ENCODE data around the gene RYR2. TPM values are rescaled to one million over a fixed set of nuclear protein-coding genes. Genes with fewer than 3 reads are reported as not detected.

RYR2 gene
- total and polyA plus RNA-seq, 9 of the 15 experiments (the other 6 are each of a cell fraction or from before 2014, with no cell fraction given) = 0.03 to 0.42 (median 0.14) TPM

DNA sequence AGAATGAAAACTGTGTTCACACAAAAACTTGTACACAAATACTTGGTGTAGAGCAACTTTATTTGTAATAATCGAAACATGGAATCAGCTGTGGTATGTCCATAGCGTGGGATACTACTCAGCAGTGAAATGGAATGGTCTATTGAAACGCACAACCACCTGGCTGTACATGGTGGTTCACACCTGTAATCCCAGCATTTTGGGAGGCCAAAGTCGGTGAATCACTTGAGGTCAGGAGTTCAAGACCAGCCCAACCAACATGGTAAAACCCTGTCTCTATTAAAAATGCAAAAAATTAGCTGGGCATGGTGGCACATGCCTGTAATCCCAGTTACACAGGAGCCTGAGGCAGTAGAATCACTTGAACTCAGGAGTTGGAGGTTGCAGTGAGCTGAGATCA lies 356.8 kb downstream of the RYR2 start:
- H3K4me3 ChIP-seq = no peak overlapping the region
- DNase-seq (ENCODE audit: extremely low read depth in 1 of 4, low spot score in 3 of 4) (no peak), FAIRE-seq (no peak), ATAC-seq (no peak)
- 0% methylated on average over 4 of the region's 4 CpGs for WGBS (ENCODE audit: insufficient coverage, low coverage, missing lambda C conversion rate)
- H3K4me2 ChIP-seq (ENCODE audit: insufficient read depth, low read length) = no peak overlapping the region
- no peaks in the 10 kb centered on the region for H3K36me3 ChIP-seq (ENCODE audit: control insufficient read depth, insufficient read depth, low read length)
- BruUV-seq (replicated peaks) = no TSS peak
- H2AFZ ChIP-seq (ENCODE audit: low read depth, low read length) = no peak overlapping the region
- no peak overlapping the region for H3K9ac ChIP-seq (ENCODE audit: insufficient read depth in 1 of 2, low read depth in 2 of 2, low read length in 2 of 2)
- H3K79me2 ChIP-seq (ENCODE audit: control insufficient read depth, insufficient read depth, low read length) = no peaks in the 10 kb centered on the region
- CTCF ChIA-PET (ENCODE audit: low intra/inter-chr PET ratio) = no interaction called here
- H3K4me1 ChIP-seq (replicated peaks in 1 of 2; ENCODE audit: control insufficient read depth in 2 of 2, insufficient read depth in 2 of 2, low read length in 2 of 2) = no peaks in the 10 kb centered on the region
- no peaks in the 10 kb centered on the region for H3K27me3 ChIP-seq (ENCODE audit: control insufficient read depth in 2 of 2, insufficient read depth in 2 of 2, low read length in 2 of 2)
- intact Hi-C loops (cut with micrococcal nuclease) = no loop called here
- H3K9me3 ChIP-seq (replicated peaks; ENCODE audit: control insufficient read depth, insufficient read depth, low read depth, low read length) = no peaks in the 10 kb centered on the region
- in situ Hi-C loops (cut with MboI) = loop anchor here (25.0 kb wide), 3 partner anchors 661 to 1286 kb away; no protein-coding TSS in a partner anchor
- H3K9me1 ChIP-seq (ENCODE audit: control insufficient read depth, insufficient read depth, low read length) = no peaks in the 10 kb centered on the region
- POLR2A ChIA-PET = no interaction called here
- H4K20me1 ChIP-seq (replicated peaks; ENCODE audit: control insufficient read depth, insufficient read depth, low read length) = no peaks in the 10 kb centered on the region
- no peak overlapping the region for H3K27ac ChIP-seq (ENCODE audit: extremely low read depth, low read depth, low read length)
- TF ChIP-seq, protein P1, sequence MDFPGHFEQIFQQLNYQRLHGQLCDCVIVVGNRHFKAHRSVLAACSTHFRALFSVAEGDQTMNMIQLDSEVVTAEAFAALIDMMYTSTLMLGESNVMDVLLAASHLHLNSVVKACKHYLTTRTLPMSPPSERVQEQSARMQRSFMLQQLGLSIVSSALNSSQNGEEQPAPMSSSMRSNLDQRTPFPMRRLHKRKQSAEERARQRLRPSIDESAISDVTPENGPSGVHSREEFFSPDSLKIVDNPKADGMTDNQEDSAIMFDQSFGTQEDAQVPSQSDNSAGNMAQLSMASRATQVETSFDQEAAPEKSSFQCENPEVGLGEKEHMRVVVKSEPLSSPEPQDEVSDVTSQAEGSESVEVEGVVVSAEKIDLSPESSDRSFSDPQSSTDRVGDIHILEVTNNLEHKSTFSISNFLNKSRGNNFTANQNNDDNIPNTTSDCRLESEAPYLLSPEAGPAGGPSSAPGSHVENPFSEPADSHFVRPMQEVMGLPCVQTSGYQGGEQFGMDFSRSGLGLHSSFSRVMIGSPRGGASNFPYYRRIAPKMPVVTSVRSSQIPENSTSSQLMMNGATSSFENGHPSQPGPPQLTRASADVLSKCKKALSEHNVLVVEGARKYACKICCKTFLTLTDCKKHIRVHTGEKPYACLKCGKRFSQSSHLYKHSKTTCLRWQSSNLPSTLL (IDR thresholded peaks at IDR 0.05) = no peak
- TF ChIP-seq, protein P2, sequence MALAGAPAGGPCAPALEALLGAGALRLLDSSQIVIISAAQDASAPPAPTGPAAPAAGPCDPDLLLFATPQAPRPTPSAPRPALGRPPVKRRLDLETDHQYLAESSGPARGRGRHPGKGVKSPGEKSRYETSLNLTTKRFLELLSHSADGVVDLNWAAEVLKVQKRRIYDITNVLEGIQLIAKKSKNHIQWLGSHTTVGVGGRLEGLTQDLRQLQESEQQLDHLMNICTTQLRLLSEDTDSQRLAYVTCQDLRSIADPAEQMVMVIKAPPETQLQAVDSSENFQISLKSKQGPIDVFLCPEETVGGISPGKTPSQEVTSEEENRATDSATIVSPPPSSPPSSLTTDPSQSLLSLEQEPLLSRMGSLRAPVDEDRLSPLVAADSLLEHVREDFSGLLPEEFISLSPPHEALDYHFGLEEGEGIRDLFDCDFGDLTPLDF (CRISPR knock-in tag; IDR thresholded peaks at IDR 0.05) = no peak
- TF ChIP-seq, protein P3, sequence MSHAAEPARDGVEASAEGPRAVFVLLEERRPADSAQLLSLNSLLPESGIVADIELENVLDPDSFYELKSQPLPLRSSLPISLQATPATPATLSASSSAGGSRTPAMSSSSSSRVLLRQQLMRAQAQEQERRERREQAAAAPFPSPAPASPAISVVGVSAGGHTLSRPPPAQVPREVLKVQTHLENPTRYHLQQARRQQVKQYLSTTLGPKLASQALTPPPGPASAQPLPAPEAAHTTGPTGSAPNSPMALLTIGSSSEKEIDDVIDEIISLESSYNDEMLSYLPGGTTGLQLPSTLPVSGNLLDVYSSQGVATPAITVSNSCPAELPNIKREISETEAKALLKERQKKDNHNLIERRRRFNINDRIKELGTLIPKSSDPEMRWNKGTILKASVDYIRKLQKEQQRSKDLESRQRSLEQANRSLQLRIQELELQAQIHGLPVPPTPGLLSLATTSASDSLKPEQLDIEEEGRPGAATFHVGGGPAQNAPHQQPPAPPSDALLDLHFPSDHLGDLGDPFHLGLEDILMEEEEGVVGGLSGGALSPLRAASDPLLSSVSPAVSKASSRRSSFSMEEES (CRISPR knock-in tag; IDR thresholded peaks at IDR 0.05) = no peak
- TF ChIP-seq, protein P4, sequence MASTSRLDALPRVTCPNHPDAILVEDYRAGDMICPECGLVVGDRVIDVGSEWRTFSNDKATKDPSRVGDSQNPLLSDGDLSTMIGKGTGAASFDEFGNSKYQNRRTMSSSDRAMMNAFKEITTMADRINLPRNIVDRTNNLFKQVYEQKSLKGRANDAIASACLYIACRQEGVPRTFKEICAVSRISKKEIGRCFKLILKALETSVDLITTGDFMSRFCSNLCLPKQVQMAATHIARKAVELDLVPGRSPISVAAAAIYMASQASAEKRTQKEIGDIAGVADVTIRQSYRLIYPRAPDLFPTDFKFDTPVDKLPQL (IDR thresholded peaks at IDR 0.05; ENCODE audit: extremely low read depth, insufficient read length) = no peak
- TF ChIP-seq, protein P5, sequence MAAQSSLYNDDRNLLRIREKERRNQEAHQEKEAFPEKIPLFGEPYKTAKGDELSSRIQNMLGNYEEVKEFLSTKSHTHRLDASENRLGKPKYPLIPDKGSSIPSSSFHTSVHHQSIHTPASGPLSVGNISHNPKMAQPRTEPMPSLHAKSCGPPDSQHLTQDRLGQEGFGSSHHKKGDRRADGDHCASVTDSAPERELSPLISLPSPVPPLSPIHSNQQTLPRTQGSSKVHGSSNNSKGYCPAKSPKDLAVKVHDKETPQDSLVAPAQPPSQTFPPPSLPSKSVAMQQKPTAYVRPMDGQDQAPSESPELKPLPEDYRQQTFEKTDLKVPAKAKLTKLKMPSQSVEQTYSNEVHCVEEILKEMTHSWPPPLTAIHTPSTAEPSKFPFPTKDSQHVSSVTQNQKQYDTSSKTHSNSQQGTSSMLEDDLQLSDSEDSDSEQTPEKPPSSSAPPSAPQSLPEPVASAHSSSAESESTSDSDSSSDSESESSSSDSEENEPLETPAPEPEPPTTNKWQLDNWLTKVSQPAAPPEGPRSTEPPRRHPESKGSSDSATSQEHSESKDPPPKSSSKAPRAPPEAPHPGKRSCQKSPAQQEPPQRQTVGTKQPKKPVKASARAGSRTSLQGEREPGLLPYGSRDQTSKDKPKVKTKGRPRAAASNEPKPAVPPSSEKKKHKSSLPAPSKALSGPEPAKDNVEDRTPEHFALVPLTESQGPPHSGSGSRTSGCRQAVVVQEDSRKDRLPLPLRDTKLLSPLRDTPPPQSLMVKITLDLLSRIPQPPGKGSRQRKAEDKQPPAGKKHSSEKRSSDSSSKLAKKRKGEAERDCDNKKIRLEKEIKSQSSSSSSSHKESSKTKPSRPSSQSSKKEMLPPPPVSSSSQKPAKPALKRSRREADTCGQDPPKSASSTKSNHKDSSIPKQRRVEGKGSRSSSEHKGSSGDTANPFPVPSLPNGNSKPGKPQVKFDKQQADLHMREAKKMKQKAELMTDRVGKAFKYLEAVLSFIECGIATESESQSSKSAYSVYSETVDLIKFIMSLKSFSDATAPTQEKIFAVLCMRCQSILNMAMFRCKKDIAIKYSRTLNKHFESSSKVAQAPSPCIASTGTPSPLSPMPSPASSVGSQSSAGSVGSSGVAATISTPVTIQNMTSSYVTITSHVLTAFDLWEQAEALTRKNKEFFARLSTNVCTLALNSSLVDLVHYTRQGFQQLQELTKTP (IDR thresholded peaks at IDR 0.05; ENCODE audit: low read depth in 1 of 2, partially characterized antibody in 2 of 2) = no peak
- TF ChIP-seq, protein P6, sequence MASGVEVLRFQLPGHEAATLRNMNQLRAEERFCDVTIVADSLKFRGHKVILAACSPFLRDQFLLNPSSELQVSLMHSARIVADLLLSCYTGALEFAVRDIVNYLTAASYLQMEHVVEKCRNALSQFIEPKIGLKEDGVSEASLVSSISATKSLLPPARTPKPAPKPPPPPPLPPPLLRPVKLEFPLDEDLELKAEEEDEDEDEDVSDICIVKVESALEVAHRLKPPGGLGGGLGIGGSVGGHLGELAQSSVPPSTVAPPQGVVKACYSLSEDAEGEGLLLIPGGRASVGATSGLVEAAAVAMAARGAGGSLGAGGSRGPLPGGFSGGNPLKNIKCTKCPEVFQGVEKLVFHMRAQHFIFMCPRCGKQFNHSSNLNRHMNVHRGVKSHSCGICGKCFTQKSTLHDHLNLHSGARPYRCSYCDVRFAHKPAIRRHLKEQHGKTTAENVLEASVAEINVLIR (CRISPR knock-in tag; IDR thresholded peaks at IDR 0.05) = no peak
- no peak for TF ChIP-seq TBL1XR1 (IDR thresholded peaks at IDR 0.05; ENCODE audit: low read length in 2 of 2)
- TF ChIP-seq, protein P7, sequence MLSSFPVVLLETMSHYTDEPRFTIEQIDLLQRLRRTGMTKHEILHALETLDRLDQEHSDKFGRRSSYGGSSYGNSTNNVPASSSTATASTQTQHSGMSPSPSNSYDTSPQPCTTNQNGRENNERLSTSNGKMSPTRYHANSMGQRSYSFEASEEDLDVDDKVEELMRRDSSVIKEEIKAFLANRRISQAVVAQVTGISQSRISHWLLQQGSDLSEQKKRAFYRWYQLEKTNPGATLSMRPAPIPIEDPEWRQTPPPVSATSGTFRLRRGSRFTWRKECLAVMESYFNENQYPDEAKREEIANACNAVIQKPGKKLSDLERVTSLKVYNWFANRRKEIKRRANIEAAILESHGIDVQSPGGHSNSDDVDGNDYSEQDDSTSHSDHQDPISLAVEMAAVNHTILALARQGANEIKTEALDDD (IDR thresholded peaks at IDR 0.05) = no peak
- no peak for TF ChIP-seq KAT8 (IDR thresholded peaks at IDR 0.05; ENCODE audit: low read depth)
